Measurements from ENCODE around the gene TUBA4B. TPM values are rescaled to one million over a fixed set of nuclear protein-coding genes. Genes with fewer than 3 reads are reported as not detected.

TUBA4B gene
- total RNA-seq, 1 experiment from 2014 or later = not detected

GRCh38 chr2:219314804-219315468 is 61.9 kb downstream of the TUBA4B start:
- DNase-seq (ENCODE audit: low spot score) = no peak

Small RNA genes lying within 50 kb of the gene (small RNA-seq; reads per million reads assigned to genes)
- not detected for gene MIR153-1

Other genes starting within 250 kb of the TUBA4B start
- not detected in 2 replicates for gene CFAP65, start 211.7 kb upstream of the TUBA4B start, total RNA-seq (2014; rRNA removed; shearing (Covaris generic))
- 12.3 and 13.4 TPM in 2 replicates for gene IHH, start 192.3 kb upstream of the TUBA4B start, total RNA-seq (2014; rRNA removed; shearing (Covaris generic))
- 24.7 and 25.9 TPM in 2 replicates for gene NHEJ1, start 92.4 kb upstream of the TUBA4B start, total RNA-seq (2014; rRNA removed; shearing (Covaris generic))
- gene SLC23A3, start 83.2 kb upstream of the TUBA4B start, total RNA-seq (2014; rRNA removed; shearing (Covaris generic)) = 5.9 and 9.9 TPM in 2 replicates
- 49.8 and 53.0 TPM in 2 replicates for gene CNPPD1, start 76.3 kb upstream of the TUBA4B start, total RNA-seq (2014; rRNA removed; shearing (Covaris generic))
- gene RETREG2, start 75.0 kb upstream of the TUBA4B start, total RNA-seq (2014; rRNA removed; shearing (Covaris generic)) = 78.5 and 83.9 TPM in 2 replicates
- gene ZFAND2B, start 46.5 kb upstream of the TUBA4B start, total RNA-seq (2014; rRNA removed; shearing (Covaris generic)) = 104 and 116 TPM in 2 replicates
- gene ABCB6, start 34.3 kb upstream of the TUBA4B start, total RNA-seq (2014; rRNA removed; shearing (Covaris generic)) = 33.6 and 39.9 TPM in 2 replicates
- 93.7 and 107 TPM in 2 replicates for gene ATG9A, start 23.6 kb upstream of the TUBA4B start, total RNA-seq (2014; rRNA removed; shearing (Covaris generic))
- 41.0 and 43.4 TPM in 2 replicates for gene ANKZF1, start 23.4 kb upstream of the TUBA4B start, total RNA-seq (2014; rRNA removed; shearing (Covaris generic))
- gene GLB1L, start 7.8 kb upstream of the TUBA4B start, total RNA-seq (2014; rRNA removed; shearing (Covaris generic)) = 5.5 and 10.0 TPM in 2 replicates
- 18.3 and 19.9 TPM in 2 replicates for gene STK16, start 7.8 kb upstream of the TUBA4B start, total RNA-seq (2014; rRNA removed; shearing (Covaris generic))
- gene TUBA4A, start 675 bp downstream of the TUBA4B start, total RNA-seq (2014; rRNA removed; shearing (Covaris generic)) = 93.8 and 97.4 TPM in 2 replicates
- gene DNAJB2, start 26.1 kb downstream of the TUBA4B start, total RNA-seq (2014; rRNA removed; shearing (Covaris generic)) = 43.1 and 51.1 TPM in 2 replicates
- gene PTPRN, start 56.2 kb downstream of the TUBA4B start, total RNA-seq (2014; rRNA removed; shearing (Covaris generic)) = not detected in 2 replicates
- gene RESP18, start 79.5 kb downstream of the TUBA4B start, total RNA-seq (2014; rRNA removed; shearing (Covaris generic)) = not detected in 2 replicates
- 155 and 158 TPM in 2 replicates for gene DNPEP, start 134.7 kb downstream of the TUBA4B start, total RNA-seq (2014; rRNA removed; shearing (Covaris generic))
- gene DES, start 165.1 kb downstream of the TUBA4B start, total RNA-seq (2014; rRNA removed; shearing (Covaris generic)) = 0.63 TPM in 1 of 2 replicates, not detected in the other
- 6.7 and 8.3 TPM in 2 replicates for gene SPEG, start 181.6 kb downstream of the TUBA4B start, total RNA-seq (2014; rRNA removed; shearing (Covaris generic))
- 68.2 and 84.5 TPM in 2 replicates for gene GMPPA, start 245.6 kb downstream of the TUBA4B start, total RNA-seq (2014; rRNA removed; shearing (Covaris generic))